H1 (cell line): ENCODE results near the gene CIPC. TPM values are rescaled to one million over a fixed set of nuclear protein-coding genes. Genes with fewer than 3 reads are reported as not detected.

Experiments
- CTCF ChIA-PET: fragments of 300-600 bp; sonication (Branson Sonifier 250); formaldehyde crosslinking; loops from one replicate; lab custom pipeline; 2021; ENCODE audit not compliant: partially characterized antibody; lab: Charles Lee
- POLR2A ChIA-PET: fragments of 300-600 bp; sonication (Branson Sonifier 250); formaldehyde crosslinking; loops from one replicate; lab custom pipeline; 2021; ENCODE audit warnings: inconsistent platforms; ENCODE audit not compliant: partially characterized antibody; lab: Charles Lee
- DNase-seq, 2 experiments: peaks; one replicate each; pipeline versions ENCODE4 v3.0.0 to v3.0.0-alpha.2; 2010 to 2022; ENCODE audit warnings: low spot score in 2 of 2, low read depth in 1 of 2, mixed read lengths in 1 of 2
- FAIRE-seq: peaks from 2 replicates; lab custom pipeline; 2011; peaks lifted over from hg19 to GRCh38; lab: Jason Lieb, UNC
- H2AFZ ChIP-seq: 2 replicates; pipeline ENCODE4 v1.8.1; 2012; ENCODE audit warnings: low read length, inconsistent platforms
- H2AK5ac ChIP-seq: 2 replicates; pipeline ENCODE4 v1.6.1; 2013; ENCODE audit warnings: low read depth, low read length
- H2BK120ac ChIP-seq: replicated peaks from 2 replicates; pipeline ENCODE3; 2013; ENCODE audit warnings: low read depth, low read length, inconsistent platforms
- H2BK12ac ChIP-seq: 2 replicates; pipeline ENCODE4 v1.6.1; 2013; ENCODE audit warnings: low read depth, low read length
- H2BK15ac ChIP-seq: 2 replicates; pipeline ENCODE4 v1.6.1; 2013; ENCODE audit warnings: low read length
- H2BK20ac ChIP-seq: 2 replicates; pipeline ENCODE4 v1.6.1; 2013; ENCODE audit warnings: low read length
- H2BK5ac ChIP-seq: 2 replicates; pipeline ENCODE4 v1.6.1; 2013; ENCODE audit warnings: low read depth, low read length
- H3K14ac ChIP-seq: 2 replicates; pipeline ENCODE4 v1.6.1; 2013; ENCODE audit warnings: inconsistent platforms; ENCODE audit not compliant: insufficient read length
- H3K18ac ChIP-seq: 2 replicates; pipeline ENCODE4 v1.6.1; 2013; ENCODE audit warnings: low read length; ENCODE audit errors: extremely low read depth
- H3K23ac ChIP-seq: 2 replicates; pipeline ENCODE4 v1.6.1; 2013; ENCODE audit warnings: inconsistent platforms; ENCODE audit not compliant: insufficient read length
- H3K23me2 ChIP-seq: 2 replicates; pipeline ENCODE4 v1.6.1; 2013; ENCODE audit warnings: low read depth, low read length
- H3K27ac ChIP-seq: 2 replicates; pipeline ENCODE4 v1.6.1; 2011; ENCODE audit warnings: low read depth, low read length, inconsistent platforms
- H3K27me3 ChIP-seq, 4 experiments: replicated peaks in 1 of 4; 1 replicate in 1 of 4; 2 replicates in 3 of 4; pipeline versions ENCODE4 v1.6.1 to v1.8.1; 2011 to 2013; ENCODE audit warnings: low read length in 3 of 4, mild to moderate bottlenecking in 3 of 4, inconsistent platforms in 2 of 4, mixed read lengths in 2 of 4, moderate library complexity in 1 of 4; ENCODE audit not compliant: control insufficient read depth in 3 of 4, insufficient read depth in 3 of 4; ENCODE audit errors: extremely low read depth in 1 of 4
- H3K36me3 ChIP-seq, 4 experiments: 2 replicates each; pipeline versions ENCODE4 v1.6.1 to v1.8.1; 2011 to 2013; ENCODE audit warnings: mild to moderate bottlenecking in 4 of 4, low read length in 3 of 4, moderate library complexity in 2 of 4, control low read depth in 1 of 4, inconsistent platforms in 1 of 4; ENCODE audit not compliant: insufficient read depth in 4 of 4, control insufficient read depth in 2 of 4
- H3K4ac ChIP-seq: replicated peaks from 2 replicates; pipeline ENCODE3; 2013; ENCODE audit warnings: low read length, low read depth, mixed read lengths, inconsistent platforms; ENCODE audit not compliant: insufficient read length
- H3K4me1 ChIP-seq, 4 experiments: replicated peaks in 1 of 4; 1 replicate in 1 of 4; 2 replicates in 3 of 4; pipeline versions ENCODE4 v1.6.1 to v1.8.1; 2011 to 2013; ENCODE audit warnings: low read length in 3 of 4, inconsistent platforms in 2 of 4, mixed read lengths in 1 of 4; ENCODE audit not compliant: insufficient read depth in 4 of 4, control insufficient read depth in 3 of 4
- H3K4me2 ChIP-seq, 2 experiments: 2 replicates each; pipeline versions ENCODE4 v1.6.1 to v1.8.1; 2011 to 2013; ENCODE audit warnings: low read depth in 2 of 2, low read length in 2 of 2, control low read depth in 1 of 2, inconsistent platforms in 1 of 2, mild to moderate bottlenecking in 1 of 2; ENCODE audit not compliant: insufficient read depth in 1 of 2
- H3K4me3 ChIP-seq, 4 experiments: fragments of 200-600, 300-600 bp in 1 of 4; sonication (generic), shearing (Covaris generic), sonication (Bioruptor Twin) in 1 of 4; 2 replicates each; pipeline versions ENCODE4 v1.5.1 to v1.8.1; 2011 to 2016; ENCODE audit warnings: low read length in 4 of 4, low read depth in 3 of 4, control low read depth in 2 of 4, inconsistent platforms in 2 of 4, mild to moderate bottlenecking in 2 of 4, mixed read lengths in 1 of 4, moderate library complexity in 1 of 4; ENCODE audit not compliant: insufficient read depth in 2 of 4; ENCODE audit errors: extremely low read depth in 1 of 4
- H3K56ac ChIP-seq: replicated peaks from 2 replicates; pipeline ENCODE3; 2013; ENCODE audit warnings: low read depth, mild to moderate bottlenecking, mixed read lengths, low read length, inconsistent platforms; ENCODE audit not compliant: insufficient read length
- H3K79me1 ChIP-seq: 2 replicates; pipeline ENCODE4 v1.6.1; 2013; ENCODE audit warnings: low read depth, low read length, control low read depth
- H3K79me2 ChIP-seq, 2 experiments: 2 replicates each; pipeline versions ENCODE4 v1.6.1 to v1.8.1; 2012 to 2013; ENCODE audit warnings: low read length in 2 of 2, mild to moderate bottlenecking in 2 of 2, inconsistent platforms in 1 of 2; ENCODE audit not compliant: insufficient read depth in 2 of 2, control insufficient read depth in 1 of 2
- H3K9ac ChIP-seq, 4 experiments: replicated peaks in 1 of 4; 1 replicate in 1 of 4; 2 replicates in 3 of 4; pipeline versions ENCODE4 v1.6.1 to v1.8.1; 2011 to 2013; ENCODE audit warnings: low read depth in 3 of 4, low read length in 3 of 4, control low read depth in 2 of 4, mild to moderate bottlenecking in 2 of 4, moderate library complexity in 2 of 4, inconsistent platforms in 1 of 4; ENCODE audit errors: extremely low read depth in 1 of 4
- H3K9me3 ChIP-seq, 2 experiments: 2 replicates each; pipeline versions ENCODE4 v1.6.1 to v1.8.1; 2012 to 2013; ENCODE audit warnings: mild to moderate bottlenecking in 2 of 2, moderate library complexity in 2 of 2, control low read depth in 1 of 2, inconsistent platforms in 1 of 2, low read depth in 1 of 2, low read length in 1 of 2, mixed read lengths in 1 of 2; ENCODE audit not compliant: insufficient read depth in 2 of 2
- H4K20me1 ChIP-seq, 2 experiments: replicated peaks in 1 of 2; 2 replicates each; pipeline versions ENCODE3 to v1.8.1; 2011 to 2013; ENCODE audit warnings: inconsistent platforms in 2 of 2, low read length in 2 of 2, mild to moderate bottlenecking in 1 of 2; ENCODE audit not compliant: insufficient read depth in 2 of 2, control insufficient read depth in 1 of 2
- H4K5ac ChIP-seq: 2 replicates; pipeline ENCODE4 v1.6.1; 2013; ENCODE audit warnings: low read length, low read depth, mixed read lengths, inconsistent platforms; ENCODE audit not compliant: insufficient read length
- H4K8ac ChIP-seq: 2 replicates; pipeline ENCODE4 v1.8.0; 2013; ENCODE audit warnings: mild to moderate bottlenecking, moderate library complexity, low read length, inconsistent platforms; ENCODE audit not compliant: insufficient read depth; ENCODE audit errors: extremely low read depth
- H4K91ac ChIP-seq: replicated peaks from 2 replicates; pipeline ENCODE3; 2013; ENCODE audit warnings: low read length, mixed read lengths, inconsistent platforms; ENCODE audit not compliant: insufficient read length
- CBX8 ChIP-seq: fragments of 300-800, 300-1000 bp; sonication (generic); IDR thresholded peaks from 2 replicates; pipeline ENCODE4 v1.7.1; 2016; ENCODE audit warnings: low read depth, low read length, borderline replicate concordance
- JUND ChIP-seq: IDR thresholded peaks from 2 replicates; pipeline ENCODE4 v1.6.1; 2011; ENCODE audit warnings: mild to moderate bottlenecking, improper control_type of control experiment, low read length
- SIN3A ChIP-seq, 2 experiments: IDR thresholded peaks in 1 of 2; conservative IDR thresholded peaks in 1 of 2; 2 replicates each; pipeline ENCODE4 v1.6.1; 2011 to 2012; ENCODE audit warnings: low read length in 2 of 2, improper control_type of control experiment in 1 of 2, low read depth in 1 of 2, mild to moderate bottlenecking in 1 of 2
- WGBS, 2 experiments: shearing (Covaris generic) in 1 of 2; methylation state at CpG; one replicate each; pipeline versions ENCODE4 v1.1.6 to v1.1.7; 2013 to 2015; ENCODE audit warnings: low lambda C conversion rate in 2 of 2, mixed read lengths in 2 of 2, inconsistent platforms in 1 of 2, low coverage in 1 of 2, missing lambda C conversion rate in 1 of 2; ENCODE audit not compliant: insufficient replicate concordance in 2 of 2, insufficient coverage in 1 of 2, insufficient read length in 1 of 2; ENCODE audit errors: extremely low coverage in 1 of 2, missing lambda C conversion rate in 1 of 2; 5-methylcytosine and 5-hydroxymethylcytosine counted together
- polyA plus RNA-seq, 7 experiments: library from polyadenylated mRNA; depleted of rRNA in 3 of 7; stranded (reverse) in 5 of 7; unstranded in 2 of 7; fragments of >200 nt in 5 of 7; fragments of 200-250 nt in 2 of 7; gene quantifications; 1 replicate in 5 of 7; 2 replicates in 1 of 7; 4 replicates in 1 of 7; pipeline versions ENCODE4 v1.2.1 to v1.2.3, GENCODE V29; 2011 to 2013; ENCODE audit warnings: missing spikeins in 2 of 7, mixed read lengths in 2 of 7
- total RNA-seq: library from RNA; stranded (reverse); fragmentation: NEBNext Ultra II Directional; extraction: Animal tissue kit (Norgen Biotek cat#: 25700); gene quantifications from 2 replicates; pipeline ENCODE4 v1.2.1, GENCODE V29; 2021

CIPC gene
- total and polyA plus RNA-seq, 2 of the 8 experiments (the other 6 are each of a cell fraction or from before 2014, with no cell fraction given) = 13.9 to 32.7 TPM

GRCh38 chr14:77092676-77093075, 5.4 kb upstream of the CIPC start:
- Histone ChIP-seq H2BK12ac (no peak overlapping the region), H2BK15ac (no peak overlapping the region), H3K27me3 (no peaks in the 10 kb centered on the region), H3K56ac (no peak overlapping the region), H3K79me1 (no peaks in the 10 kb centered on the region), H3K4me1 (peaks cover 6 to 18% (median 9%) of the 10 kb centered on the region in 4 experiments), H4K91ac (no peak overlapping the region), H3K4ac (no peak overlapping the region), H4K20me1 (no peaks in the 10 kb centered on the region), H3K9ac (no peak overlapping the region), H3K23me2 (peaks cover 6% of the 10 kb centered on the region; the same call in 1 of the 2 replicates), H4K8ac (no peak overlapping the region), H4K5ac (no peak overlapping the region), H2AFZ (no peak overlapping the region), H3K14ac (no peak overlapping the region), H2BK5ac (no peak overlapping the region), H3K36me3 (no peaks in the 10 kb centered on the region), H3K23ac (no peak overlapping the region), H2BK120ac (no peak overlapping the region), H3K4me3 (no peak overlapping the region), H3K4me2 (no peak overlapping the region), H2AK5ac (no peak overlapping the region), H3K79me2 (peaks cover 0 to 8% of the 10 kb centered on the region in 2 experiments; a peak in 2 of 4 replicates), H3K9me3 (peaks cover 13% of the 10 kb centered on the region in 2 experiments), H3K27ac (no peak overlapping the region), H3K18ac (no peak overlapping the region), H2BK20ac (no peak overlapping the region)
- ChIA-PET CTCF (interaction anchor here (0.7 to 56.8 kb wide), 5 partner anchors 8 to 221 kb away, joined by 4 to 1490 read pairs (median 318); partner anchors contain the start of gene ZDHHC22), POLR2A (no interaction called here)
- TF ChIP-seq SIN3A (conservative IDR thresholded peaks at IDR 0.05 in 1 of 2, IDR thresholded peaks at IDR 0.05 in 1 of 2; ENCODE audit: low read depth in 1 of 2, low read length in 2 of 2) = no peak
- no peak for TF ChIP-seq JUND
- no peak for TF ChIP-seq CBX8
- no peak for DNase-seq
- 94% methylated on average over 3 of the region's 3 CpGs; no CpG with 5 or more reads in 1 of the 2 experiments for WGBS, 2 experiments
- FAIRE-seq = no peak
